Measurements from ENCODE around the gene GCM1.

GCM1 gene

GRCh38 chr6:53152576-53152975, 3.9 kb upstream of the GCM1 start:
- no peak for DNase-seq (ENCODE audit: extremely low read depth in 1 of 2, low read depth in 1 of 2)

- DNase-seq (ENCODE audit: extremely low read depth in 1 of 2, low read depth in 1 of 2) = no peak
Measured at GRCh38 chr6:53151676-53152075, 3.0 kb upstream of the GCM1 start.

- no peak for DNase-seq (ENCODE audit: extremely low read depth in 1 of 2, low read depth in 1 of 2)
Measured at GRCh38 chr6:53144802-53145201, 3.8 kb downstream of the GCM1 start.

GRCh38 chr6:53143710-53144109, 4.9 kb downstream of the GCM1 start:
- no peak for DNase-seq (ENCODE audit: extremely low read depth in 1 of 2, low read depth in 1 of 2)

- no peak for DNase-seq (ENCODE audit: extremely low read depth in 1 of 2, low read depth in 1 of 2)
Measured at GRCh38 chr6:53142810-53143209, 5.8 kb downstream of the GCM1 start.

- DNase-seq (ENCODE audit: extremely low read depth in 1 of 2, low read depth in 1 of 2) = no peak
Measured at GRCh38 chr6:53139841-53140413, 8.7 kb downstream of the GCM1 start.

- no peak for DNase-seq (ENCODE audit: extremely low read depth in 1 of 2, low read depth in 1 of 2)
Measured at GRCh38 chr6:53136000-53136609, 12.5 kb downstream of the GCM1 start.

- no peak for DNase-seq (ENCODE audit: extremely low read depth in 1 of 2, low read depth in 1 of 2)
Measured at GRCh38 chr6:53134601-53135235, 13.9 kb downstream of the GCM1 start.

- DNase-seq (ENCODE audit: extremely low read depth in 1 of 2, low read depth in 1 of 2) = no peak
Measured at GRCh38 chr6:53133961-53134360, 14.7 kb downstream of the GCM1 start.

- DNase-seq (ENCODE audit: extremely low read depth in 1 of 2, low read depth in 1 of 2) = no peak
Measured at GRCh38 chr6:53130569-53131290, 17.9 kb downstream of the GCM1 start.

- no peak for DNase-seq (ENCODE audit: extremely low read depth in 1 of 2, low read depth in 1 of 2)
Measured at GRCh38 chr6:53128842-53129241, 19.8 kb downstream of the GCM1 start.

- no peak for DNase-seq (ENCODE audit: extremely low read depth in 1 of 2, low read depth in 1 of 2)
Measured at GRCh38 chr6:53125276-53125675, 23.4 kb downstream of the GCM1 start.

GRCh38 chr6:53124131-53124800, 24.4 kb downstream of the GCM1 start:
- DNase-seq (ENCODE audit: extremely low read depth in 1 of 2, low read depth in 1 of 2) = no peak

- no peak for DNase-seq (ENCODE audit: extremely low read depth in 1 of 2, low read depth in 1 of 2)
Measured at GRCh38 chr6:53119772-53120409, 28.8 kb downstream of the GCM1 start.

- no peak for DNase-seq (ENCODE audit: extremely low read depth in 1 of 2, low read depth in 1 of 2)
Measured at GRCh38 chr6:53119349-53119748, 29.3 kb downstream of the GCM1 start.

- DNase-seq (ENCODE audit: extremely low read depth in 1 of 2, low read depth in 1 of 2) = no peak
Measured at GRCh38 chr6:53115741-53116140, 32.9 kb downstream of the GCM1 start.

GRCh38 chr6:53115113-53115512, 33.5 kb downstream of the GCM1 start:
- no peak for DNase-seq (ENCODE audit: extremely low read depth in 1 of 2, low read depth in 1 of 2)

GRCh38 chr6:53113742-53114141, 34.9 kb downstream of the GCM1 start:
- no peak for DNase-seq (ENCODE audit: extremely low read depth in 1 of 2, low read depth in 1 of 2)

GRCh38 chr6:53112871-53113270, 35.8 kb downstream of the GCM1 start:
- DNase-seq (ENCODE audit: extremely low read depth in 1 of 2, low read depth in 1 of 2) = no peak

- no peak for DNase-seq (ENCODE audit: extremely low read depth in 1 of 2, low read depth in 1 of 2)
Measured at GRCh38 chr6:53112404-53112803, 36.2 kb downstream of the GCM1 start.

- DNase-seq (ENCODE audit: extremely low read depth in 1 of 2, low read depth in 1 of 2) = no peak
Measured at GRCh38 chr6:53111865-53112264, 36.8 kb downstream of the GCM1 start.

Measured in activated CD8-positive, alpha-beta memory T cell treated with anti-CD3 and anti-CD28 coated beads for 1 hour (primary cell).